GM12878 (cell line): ENCODE measurements around the gene EPN3. TPM values are rescaled to one million over a fixed set of nuclear protein-coding genes. Genes with fewer than 3 reads are reported as not detected.

Source experiments
- ATAC-seq: fragments of 200-7000 bp; cut with Tn5 transposase; 3 replicates; pipeline ENCODE4 v1.9.1; 2020; ENCODE audit warnings: mild to moderate bottlenecking, moderate library complexity
- BruUV-seq: library from RNA; stranded (reverse); fragments of 400-500 nt; replicated peaks from 2 replicates; lab custom pipeline; 2021; lab: Mats Ljungman, UMichigan
- CTCF ChIA-PET: fragments of 300-600 bp; sonication (Branson Sonifier 250); formaldehyde crosslinking; extraction: SDS; loops from one replicate; lab custom pipeline; 2021; ENCODE audit warnings: inconsistent platforms; lab: Yijun Ruan, JAX
- POLR2A ChIA-PET: fragments of 350-600 bp; formaldehyde crosslinking; extraction: SDS; loops from one replicate; lab custom pipeline; 2021; ENCODE audit warnings: inconsistent platforms; lab: Charles Lee
- RAD21 ChIA-PET: fragments of 300-600 bp; sonication (Branson Sonifier 250); formaldehyde crosslinking; loops from one replicate; lab custom pipeline; 2023; ENCODE audit warnings: antibody characterized with exemption; ENCODE audit not compliant: unreplicated experiment; lab: Charles Lee
- SMC1A ChIA-PET: fragments of 300-600 bp; sonication (Branson Sonifier 250); formaldehyde crosslinking; loops from one replicate; lab custom pipeline; 2023; ENCODE audit not compliant: unreplicated experiment, uncharacterized antibody; lab: Charles Lee
- DNase-seq: peaks from one replicate; pipeline ENCODE4 v3.0.0-alpha.2; 2011; ENCODE audit warnings: low read depth, low spot score
- FAIRE-seq: peaks from 3 replicates; lab custom pipeline; 2011; peaks lifted over from hg19 to GRCh38; lab: Jason Lieb, UNC
- H2AFZ ChIP-seq: 2 replicates; pipeline ENCODE4 v1.6.0; 2011; ENCODE audit warnings: low read depth, low read length, control low read depth; ENCODE audit not compliant: control insufficient read depth
- H3K27ac ChIP-seq: 2 replicates; pipeline ENCODE4 v1.5.1; 2011; ENCODE audit warnings: control low read depth; ENCODE audit not compliant: control insufficient read depth, insufficient read depth
- H3K27me3 ChIP-seq, 2 experiments: replicated peaks in 1 of 2; 2 replicates each; pipeline versions ENCODE4 v1.6.0 to v1.6.1; 2011; ENCODE audit warnings: low read length in 1 of 2; ENCODE audit not compliant: control insufficient read depth in 2 of 2, insufficient read depth in 2 of 2
- H3K36me3 ChIP-seq, 2 experiments: 2 replicates each; pipeline ENCODE4 v1.5.1; 2011; ENCODE audit warnings: low read length in 1 of 2; ENCODE audit not compliant: control insufficient read depth in 2 of 2, insufficient read depth in 2 of 2
- H3K4me1 ChIP-seq: 2 replicates; pipeline ENCODE4 v1.6.1; 2011; ENCODE audit warnings: mild to moderate bottlenecking, low read length, moderate library complexity, mixed read lengths; ENCODE audit not compliant: control insufficient read depth, insufficient read depth
- H3K4me2 ChIP-seq: 2 replicates; pipeline ENCODE4 v1.6.0; 2011; ENCODE audit warnings: control low read depth; ENCODE audit not compliant: control insufficient read depth, insufficient read depth
- H3K4me3 ChIP-seq: fragments of 200-600 bp; sonication (generic); 2 replicates; pipeline ENCODE4 v1.5.1; 2016
- H3K79me2 ChIP-seq: 2 replicates; pipeline ENCODE4 v1.6.0; 2011; ENCODE audit warnings: low read length; ENCODE audit not compliant: control insufficient read depth, insufficient read depth
- H3K9ac ChIP-seq: 2 replicates; pipeline ENCODE4 v1.8.0; 2011; ENCODE audit warnings: low read length, control low read depth, mixed read lengths; ENCODE audit not compliant: control insufficient read depth, insufficient read depth
- H3K9me3 ChIP-seq: replicated peaks from 3 replicates; pipeline ENCODE4 v1.5.1; 2011; ENCODE audit warnings: mild to moderate bottlenecking, low read length; ENCODE audit not compliant: control insufficient read depth, insufficient read depth
- H4K20me1 ChIP-seq: 2 replicates; pipeline ENCODE4 v1.6.0; 2011; ENCODE audit not compliant: control insufficient read depth, insufficient read depth
- ASH2L ChIP-seq: fragments of 300-600, 200-600 bp; sonication (generic); IDR thresholded peaks from 2 replicates; pipeline ENCODE4 v1.6.1; 2017; ENCODE audit warnings: low read depth, mild to moderate bottlenecking, borderline replicate concordance
- BCL11A ChIP-seq: IDR thresholded peaks from 2 replicates; pipeline ENCODE4 v1.6.1; 2011; ENCODE audit warnings: low read depth, low read length
- BCLAF1 ChIP-seq: fragments of 450-650 bp; IDR thresholded peaks from 2 replicates; pipeline ENCODE4 v1.6.1; 2017; ENCODE audit warnings: antibody characterized with exemption, mild to moderate bottlenecking, moderate library complexity
- GATAD2B ChIP-seq: fragments of 450-650 bp; conservative IDR thresholded peaks from 2 replicates; pipeline ENCODE4 v1.6.1; 2017; ENCODE audit warnings: low read depth, mild to moderate bottlenecking, moderate library complexity
- HDAC6 ChIP-seq: fragments of 200-600 bp; sonication (generic); IDR thresholded peaks from one replicate; pipeline ENCODE4 v1.8.0; 2017; ENCODE audit warnings: antibody characterized with exemption; ENCODE audit not compliant: unreplicated experiment
- IKZF2 ChIP-seq, 2 experiments: fragments of 450-650 bp; IDR thresholded peaks; 2 replicates each; pipeline ENCODE4 v1.6.1; 2017; ENCODE audit warnings: mild to moderate bottlenecking in 2 of 2, moderate library complexity in 2 of 2
- KAT2A ChIP-seq: conservative IDR thresholded peaks from 2 replicates; pipeline ENCODE4 v1.6.1; 2011; ENCODE audit warnings: low read depth, low read length; ENCODE audit not compliant: control insufficient read depth
- MLLT1 ChIP-seq: fragments of 450-650 bp; IDR thresholded peaks from 2 replicates; pipeline ENCODE4 v1.6.1; 2016; ENCODE audit warnings: mild to moderate bottlenecking
- RAD21 ChIP-seq: IDR thresholded peaks from 2 replicates; pipeline ENCODE4 v1.6.1; 2011; ENCODE audit warnings: mild to moderate bottlenecking, low read depth, low read length, moderate library complexity; ENCODE audit not compliant: insufficient read depth
- RFX5 ChIP-seq: IDR thresholded peaks from 2 replicates; pipeline ENCODE4 v1.6.1; 2011; ENCODE audit warnings: low read depth, low read length, improper control_type of control experiment
- SKIL ChIP-seq: fragments of 450-650 bp; IDR thresholded peaks from 2 replicates; pipeline ENCODE4 v1.6.1; 2017; ENCODE audit warnings: mild to moderate bottlenecking, low read depth, inconsistent platforms; ENCODE audit not compliant: poor library complexity, severe bottlenecking
- WRNIP1 ChIP-seq: IDR thresholded peaks from 2 replicates; pipeline ENCODE4 v1.6.1; 2011; ENCODE audit warnings: low read depth, low read length, improper control_type of control experiment, borderline replicate concordance
- ZNF384 ChIP-seq: IDR thresholded peaks from 2 replicates; pipeline ENCODE4 v1.6.1; 2012; ENCODE audit warnings: low read depth, mild to moderate bottlenecking, low read length, improper control_type of control experiment, borderline replicate concordance
- WGBS: methylation state at CpG from one replicate; pipeline ENCODE4 v1.1.6; 2016; ENCODE audit warnings: low lambda C conversion rate; ENCODE audit not compliant: insufficient replicate concordance, insufficient coverage; ENCODE audit errors: missing lambda C conversion rate; 5-methylcytosine and 5-hydroxymethylcytosine counted together
- in situ Hi-C: fragments of 300-500 bp; cut with MboI; formaldehyde crosslinking; loops from 9 replicates; pipeline ENCODE4 v1.14.3; 2018; ENCODE audit warnings: mixed read lengths
- intact Hi-C: fragments of 100-400 bp; cut with micrococcal nuclease; formaldehyde crosslinking; loops from one replicate; pipeline ENCODE4 v1.14.2; 2022; ENCODE audit not compliant: unreplicated experiment
- polyA plus RNA-seq, 11 experiments: library from polyadenylated mRNA; depleted of rRNA in 4 of 11; unstranded in 6 of 11; stranded (reverse) in 5 of 11; fragments of >200 nt; fragmentation: Nextera tagmentation in 4 of 11; fragmentation: Illumina TruSeq in 1 of 11; extraction: Ambion mirVana in 4 of 11; extraction: Trizol in 1 of 11; gene quantifications; 1 replicate in 1 of 11; 2 replicates in 10 of 11; pipeline versions ENCODE4 v1.2.1 to v1.2.3, GENCODE V29; 2011 to 2016; ENCODE audit warnings: inconsistent platforms in 2 of 11, missing spikeins in 2 of 11, low read depth in 1 of 11
- total RNA-seq, 4 experiments: library from RNA; depleted of rRNA in 3 of 4; stranded (reverse); fragments of >200 nt in 3 of 4; fragmentation: Illumina TruSeq in 1 of 4; extraction: Trizol in 1 of 4; gene quantifications; 2 replicates each; pipeline versions ENCODE4 v1.2.1 to v1.2.3, GENCODE V29; 2013 to 2021

The EPN3 gene
- total and polyA plus RNA-seq, 10 of the 15 experiments (the other 5 are each of a cell fraction or from before 2014, with no cell fraction given) = 0.04 to 0.07 TPM; not detected in 8

GRCh38 chr17:50558091-50558490 is 25.6 kb downstream of the EPN3 start (continued):
- no peak for TF ChIP-seq MLLT1
- TF ChIP-seq KAT2A = no peak
- TF ChIP-seq, all 136 proteins: peak for 0

DNA sequence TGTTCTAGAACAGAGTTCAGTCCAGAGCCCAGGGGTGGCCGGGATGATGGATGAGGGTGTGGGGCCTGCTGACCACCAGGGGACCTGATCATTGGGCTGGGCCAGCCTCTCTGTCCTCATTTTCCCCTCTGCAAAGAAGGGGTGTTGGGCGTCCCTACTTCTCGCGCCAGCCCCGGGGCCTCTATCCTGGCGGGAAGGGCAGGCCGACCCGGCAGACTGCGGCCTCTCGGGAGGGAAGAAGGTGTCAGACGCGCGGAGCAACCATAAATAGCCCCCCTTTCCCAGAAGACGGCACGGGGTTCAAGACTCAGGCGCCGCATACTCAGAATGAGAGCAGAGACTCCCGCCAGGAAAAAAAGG is 26.0 kb downstream of the EPN3 start:
- FAIRE-seq (no peak), ATAC-seq (no peak), DNase-seq (no peak)
- no peak overlapping the region for H3K27ac ChIP-seq
- no peaks in the 10 kb centered on the region for H3K9me3 ChIP-seq
- ChIA-PET RAD21 (no interaction called here), POLR2A (no interaction called here), SMC1A (no interaction called here), CTCF (no interaction called here)
- H2AFZ ChIP-seq = no peak overlapping the region
- intact Hi-C loops (no loop called here), in situ Hi-C loops (no loop called here)
- H3K4me3 ChIP-seq = no peak overlapping the region
- no peaks in the 10 kb centered on the region for H4K20me1 ChIP-seq
- H3K9ac ChIP-seq = no peak overlapping the region
- peaks cover 14% of the 10 kb centered on the region; the same call in 1 of the 2 replicates for H3K4me1 ChIP-seq
- no peaks in the 10 kb centered on the region for H3K79me2 ChIP-seq
- WGBS = 19% methylated on average over 18 of the region's 18 CpGs
- BruUV-seq = no TSS peak
- H3K36me3 ChIP-seq = no peaks in the 10 kb centered on the region
- peaks cover 20 to 23% of the 10 kb centered on the region in 2 experiments for H3K27me3 ChIP-seq
- 0 out of 2 replicates have a peak overlapping the region, but pooled peaks have one; percentile 100 for H3K4me2 ChIP-seq
- TF ChIP-seq RFX5 (no peak), RAD21 (no peak), SKIL (no peak), ASH2L (no peak), BCL11A (no peak), ZNF384 (no peak), BCLAF1 (no peak), WRNIP1 (no peak), GATAD2B (no peak), HDAC6 (no peak), IKZF2 (IDR thresholded peaks at IDR 0.05) (no peak)
